Calu3 (cell line): ENCODE results near the gene DLGAP1. TPM values are rescaled to one million over a fixed set of nuclear protein-coding genes. Genes with fewer than 3 reads are reported as not detected.

Experiments used
- BruUV-seq: library from RNA; stranded (reverse); fragments of 400-500 nt; replicated peaks from 2 replicates; lab custom pipeline; 2021; lab: Mats Ljungman, UMichigan
- CTCF ChIA-PET: fragments of 300-600 bp; sonication (Branson Sonifier 250); formaldehyde crosslinking; loops from one replicate; lab custom pipeline; 2022; ENCODE audit warnings: antibody characterized with exemption; lab: Charles Lee
- DNase-seq: peaks from one replicate; pipeline ENCODE4 v3.0.0; 2022
- H3K27ac Mint-ChIP-seq: one replicate; pipeline ENCODE4 v1.8.0; 2022; ENCODE audit warnings: mixed read lengths; ENCODE audit not compliant: unreplicated experiment
- H3K27me3 Mint-ChIP-seq: one replicate; pipeline ENCODE4 v1.8.0; 2022; ENCODE audit warnings: mixed read lengths; ENCODE audit not compliant: unreplicated experiment
- H3K36me3 Mint-ChIP-seq: one replicate; pipeline ENCODE4 v1.8.0; 2022; ENCODE audit warnings: mild to moderate bottlenecking, moderate library complexity, mixed read lengths; ENCODE audit not compliant: insufficient read depth, unreplicated experiment
- H3K4me1 Mint-ChIP-seq: one replicate; pipeline ENCODE4 v1.8.0; 2022; ENCODE audit warnings: mild to moderate bottlenecking, low read depth, mixed read lengths; ENCODE audit not compliant: unreplicated experiment
- H3K4me3 Mint-ChIP-seq: one replicate; pipeline ENCODE4 v1.8.0; 2022; ENCODE audit warnings: mild to moderate bottlenecking, low read depth, moderate library complexity, mixed read lengths; ENCODE audit not compliant: unreplicated experiment
- H3K9me3 Mint-ChIP-seq: one replicate; pipeline ENCODE4 v1.8.0; 2022; ENCODE audit warnings: low read depth, mixed read lengths; ENCODE audit not compliant: unreplicated experiment
- intact Hi-C: fragments of 100-400 bp; cut with micrococcal nuclease; formaldehyde crosslinking; loops from one replicate; pipeline ENCODE4 v1.10.0; 2022; ENCODE audit not compliant: unreplicated experiment
- total RNA-seq: library from RNA; stranded (reverse); gene quantifications from 2 replicates; pipeline ENCODE4 v1.2.3, GENCODE V29; 2022
- TF ChIP-seq, protein P1 (sequence below): fragments of 200-600 bp; IDR thresholded peaks from one replicate; pipeline ENCODE4 v1.8.0; 2022; ENCODE audit warnings: antibody characterized with exemption; ENCODE audit not compliant: unreplicated experiment

DLGAP1 gene
- total RNA-seq, 1 experiment from 2014 or later = 9.0 TPM

DNA sequence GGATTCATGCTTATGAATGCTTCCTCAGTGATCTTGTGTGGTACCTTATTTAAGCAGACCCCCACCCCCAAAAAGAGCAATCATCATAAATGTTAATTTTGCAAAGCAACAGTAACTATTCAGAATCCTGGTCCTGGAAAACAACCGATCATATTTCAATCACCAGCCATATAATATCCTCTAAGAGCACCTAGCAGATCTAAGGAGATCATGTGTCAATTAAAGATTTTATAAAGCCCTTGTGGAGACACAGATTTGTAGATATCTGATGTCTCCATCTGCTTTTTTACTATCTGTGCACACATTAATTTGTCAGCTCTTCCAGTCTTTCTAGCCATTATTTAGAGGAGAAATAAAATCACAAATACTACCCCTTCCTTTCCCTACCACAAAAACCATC, 581.4 kb downstream of the DLGAP1 start:
- H3K9me3 Mint-ChIP-seq = no peaks in the 10 kb centered on the region
- H3K4me1 Mint-ChIP-seq = peaks cover 28% of the 10 kb centered on the region
- DNase-seq = no peak
- H3K27me3 Mint-ChIP-seq = no peaks in the 10 kb centered on the region
- no TSS peak for BruUV-seq
- H3K4me3 Mint-ChIP-seq = no peak overlapping the region
- TF ChIP-seq, protein P1, sequence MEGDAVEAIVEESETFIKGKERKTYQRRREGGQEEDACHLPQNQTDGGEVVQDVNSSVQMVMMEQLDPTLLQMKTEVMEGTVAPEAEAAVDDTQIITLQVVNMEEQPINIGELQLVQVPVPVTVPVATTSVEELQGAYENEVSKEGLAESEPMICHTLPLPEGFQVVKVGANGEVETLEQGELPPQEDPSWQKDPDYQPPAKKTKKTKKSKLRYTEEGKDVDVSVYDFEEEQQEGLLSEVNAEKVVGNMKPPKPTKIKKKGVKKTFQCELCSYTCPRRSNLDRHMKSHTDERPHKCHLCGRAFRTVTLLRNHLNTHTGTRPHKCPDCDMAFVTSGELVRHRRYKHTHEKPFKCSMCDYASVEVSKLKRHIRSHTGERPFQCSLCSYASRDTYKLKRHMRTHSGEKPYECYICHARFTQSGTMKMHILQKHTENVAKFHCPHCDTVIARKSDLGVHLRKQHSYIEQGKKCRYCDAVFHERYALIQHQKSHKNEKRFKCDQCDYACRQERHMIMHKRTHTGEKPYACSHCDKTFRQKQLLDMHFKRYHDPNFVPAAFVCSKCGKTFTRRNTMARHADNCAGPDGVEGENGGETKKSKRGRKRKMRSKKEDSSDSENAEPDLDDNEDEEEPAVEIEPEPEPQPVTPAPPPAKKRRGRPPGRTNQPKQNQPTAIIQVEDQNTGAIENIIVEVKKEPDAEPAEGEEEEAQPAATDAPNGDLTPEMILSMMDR = no peak
- no peak overlapping the region for H3K27ac Mint-ChIP-seq
- CTCF ChIA-PET = no interaction called here
- intact Hi-C loops = loop anchor here (5.0 kb wide), 1 partner anchor 591 kb away; no protein-coding TSS in a partner anchor
- H3K36me3 Mint-ChIP-seq = no peaks in the 10 kb centered on the region

DNA sequence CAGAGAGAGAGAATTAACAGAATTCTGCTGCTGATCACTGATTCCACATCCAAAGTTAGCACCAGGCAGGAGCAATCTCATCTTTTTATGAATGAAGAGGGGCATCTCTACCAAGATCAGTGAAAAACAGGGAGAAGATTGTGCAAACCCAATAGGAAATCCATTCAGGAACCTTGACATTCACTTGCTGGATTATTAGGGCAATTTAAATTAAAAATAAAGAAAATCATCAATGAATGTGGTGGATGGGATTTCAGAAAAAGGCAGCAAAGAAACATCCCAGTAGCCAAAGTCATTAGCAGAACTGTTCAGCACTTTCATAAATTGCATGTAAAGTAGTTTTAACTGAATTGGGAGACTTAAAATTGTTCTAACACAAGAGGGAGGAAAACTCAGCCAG, 581.9 kb downstream of the DLGAP1 start:
- TF ChIP-seq, protein P1 = no peak
- BruUV-seq = no TSS peak
- no peaks in the 10 kb centered on the region for H3K36me3 Mint-ChIP-seq
- H3K9me3 Mint-ChIP-seq = no peaks in the 10 kb centered on the region
- intact Hi-C loops = loop anchor here (5.0 kb wide), 1 partner anchor 591 kb away; no protein-coding TSS in a partner anchor
- peaks cover 27% of the 10 kb centered on the region for H3K4me1 Mint-ChIP-seq
- no peak for DNase-seq
- no peak overlapping the region for H3K4me3 Mint-ChIP-seq
- H3K27me3 Mint-ChIP-seq = no peaks in the 10 kb centered on the region
- CTCF ChIA-PET = no interaction called here
- no peak overlapping the region for H3K27ac Mint-ChIP-seq

DNA sequence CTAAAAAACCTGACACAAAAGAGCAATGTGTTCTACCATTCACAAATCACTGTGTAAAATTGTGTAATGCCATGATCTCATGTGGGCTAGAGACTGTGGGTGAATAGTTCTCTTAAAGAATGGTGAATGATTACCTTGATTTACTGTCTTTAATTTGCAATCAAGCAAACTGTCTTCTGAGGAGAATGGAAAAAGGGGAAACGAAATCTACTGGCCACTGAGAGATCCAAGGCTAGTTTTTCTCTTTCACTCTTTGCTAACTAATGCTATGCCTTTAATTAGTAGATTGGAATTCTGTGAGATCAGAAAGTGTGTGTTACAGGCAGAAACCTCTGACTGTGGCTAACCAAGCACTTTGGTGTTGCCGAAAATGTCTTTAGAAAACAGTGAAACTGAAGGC, 582.5 kb downstream of the DLGAP1 start:
- Mint-ChIP-seq H3K27ac (no peak overlapping the region), H3K4me1 (peaks cover 27% of the 10 kb centered on the region), H3K27me3 (no peaks in the 10 kb centered on the region), H3K36me3 (no peaks in the 10 kb centered on the region), H3K9me3 (no peaks in the 10 kb centered on the region), H3K4me3 (no peak overlapping the region)
- intact Hi-C loops = loop anchor here (5.0 kb wide), 1 partner anchor 590 kb away; no protein-coding TSS in a partner anchor
- CTCF ChIA-PET = no interaction called here
- no peak for DNase-seq
- BruUV-seq = no TSS peak
- TF ChIP-seq, protein P1 = no peak

- CTCF ChIA-PET = no interaction called here
- intact Hi-C loops = loop anchor here (2.0 to 5.0 kb wide), 3 partner anchors 127 to 589 kb away; no protein-coding TSS in a partner anchor
- H3K27ac Mint-ChIP-seq = no peak overlapping the region
- no peak overlapping the region for H3K4me3 Mint-ChIP-seq
- H3K27me3 Mint-ChIP-seq = no peaks in the 10 kb centered on the region
- H3K4me1 Mint-ChIP-seq = peaks cover 23% of the 10 kb centered on the region
- TF ChIP-seq, protein P1 = no peak
- no peak for DNase-seq
- no peaks in the 10 kb centered on the region for H3K36me3 Mint-ChIP-seq
- no TSS peak for BruUV-seq
- no peaks in the 10 kb centered on the region for H3K9me3 Mint-ChIP-seq
Measured at GRCh38 chr18:3871687-3872086, 583.4 kb downstream of the DLGAP1 start.
